DMS53 treated with DMSO at 0.1 percent for 48 hours (cell line): ENCODE results near the gene CAMKV.
"Not testable (repeated sequence)": the region's sequence is repeated elsewhere in the genome, so short reads cannot be mapped to it uniquely, and the experiment has no call there.

Experiments used
- DNase-seq: peaks from one replicate; lab custom pipeline; 2025; ENCODE audit not compliant: unreplicated experiment; lab: John Stamatoyannopoulos, UW

Gene CAMKV

GRCh38 chr3:49869525-49870126 is at the start of gene CAMKV:
CAMKV (minus strand) TSS chr3:49869906; CDS start chr3:49862388, 7,518 bp downstream.
- DNase-seq: no peak

- DNase-seq: not testable (repeated sequence)
Measured at GRCh38 chr3:49917806-49918590, 48.3 kb upstream of the CAMKV start.

GRCh38 chr3:49916686-49917085 is 47.0 kb upstream of the CAMKV start:
- DNase-seq: no peak

- no peak for DNase-seq
Measured at GRCh38 chr3:49914906-49915305, 45.2 kb upstream of the CAMKV start.

- no peak for DNase-seq
Measured at GRCh38 chr3:49912881-49913281, 43.2 kb upstream of the CAMKV start.

- DNase-seq: no peak
Measured at GRCh38 chr3:49911611-49912010, 41.9 kb upstream of the CAMKV start.

GRCh38 chr3:49911124-49911420 is 41.4 kb upstream of the CAMKV start:
- DNase-seq: no peak

GRCh38 chr3:49910409-49911123 is 40.9 kb upstream of the CAMKV start:
- DNase-seq: no peak

GRCh38 chr3:49908373-49909199 is 38.9 kb upstream of the CAMKV start:
- DNase-seq: no peak

- no peak for DNase-seq
Measured at GRCh38 chr3:49906073-49906743, 36.5 kb upstream of the CAMKV start.

- not testable (repeated sequence) for DNase-seq
Measured at GRCh38 chr3:49904448-49904847, 34.7 kb upstream of the CAMKV start.

GRCh38 chr3:49903451-49904424 is 34.0 kb upstream of the CAMKV start, which contains the start of gene MST1R:
MST1R (minus strand) TSS chr3:49903873; CDS start chr3:49903609, 264 bp downstream.
- peak; percentile 48 for DNase-seq

GRCh38 chr3:49902511-49903345 is 33.0 kb upstream of the CAMKV start:
- no peak for DNase-seq

- DNase-seq: no peak
Measured at GRCh38 chr3:49901366-49902339, 31.9 kb upstream of the CAMKV start.

- peak; percentile 37 for DNase-seq
Measured at GRCh38 chr3:49900491-49901153, 30.9 kb upstream of the CAMKV start.

- DNase-seq: no peak
Measured at GRCh38 chr3:49899815-49900214, 30.1 kb upstream of the CAMKV start.

- DNase-seq: no peak
Measured at GRCh38 chr3:49898991-49899390, 29.3 kb upstream of the CAMKV start.
